Retinal pigment epithelial cell (primary cell): Measurements from ENCODE around the gene RBP3.

Experiments used
- DNase-seq: peaks from one replicate; pipeline ENCODE4 v3.0.0-alpha.2; 2010; ENCODE audit warnings: low read depth
- H3K4me3 ChIP-seq: 2 replicates; pipeline ENCODE4 v1.5.1; 2011; ENCODE audit warnings: mild to moderate bottlenecking, low read length, control low read depth, moderate library complexity
- TF ChIP-seq, protein P1 (sequence below): conservative IDR thresholded peaks from 2 replicates; pipeline ENCODE4 v1.5.1; 2011; ENCODE audit warnings: low read depth, low read length, control low read depth, inconsistent platforms

Gene RBP3

GRCh38 chr10:47344996-47345870, 2.9 kb upstream of the RBP3 start:
- TF ChIP-seq, protein P1, sequence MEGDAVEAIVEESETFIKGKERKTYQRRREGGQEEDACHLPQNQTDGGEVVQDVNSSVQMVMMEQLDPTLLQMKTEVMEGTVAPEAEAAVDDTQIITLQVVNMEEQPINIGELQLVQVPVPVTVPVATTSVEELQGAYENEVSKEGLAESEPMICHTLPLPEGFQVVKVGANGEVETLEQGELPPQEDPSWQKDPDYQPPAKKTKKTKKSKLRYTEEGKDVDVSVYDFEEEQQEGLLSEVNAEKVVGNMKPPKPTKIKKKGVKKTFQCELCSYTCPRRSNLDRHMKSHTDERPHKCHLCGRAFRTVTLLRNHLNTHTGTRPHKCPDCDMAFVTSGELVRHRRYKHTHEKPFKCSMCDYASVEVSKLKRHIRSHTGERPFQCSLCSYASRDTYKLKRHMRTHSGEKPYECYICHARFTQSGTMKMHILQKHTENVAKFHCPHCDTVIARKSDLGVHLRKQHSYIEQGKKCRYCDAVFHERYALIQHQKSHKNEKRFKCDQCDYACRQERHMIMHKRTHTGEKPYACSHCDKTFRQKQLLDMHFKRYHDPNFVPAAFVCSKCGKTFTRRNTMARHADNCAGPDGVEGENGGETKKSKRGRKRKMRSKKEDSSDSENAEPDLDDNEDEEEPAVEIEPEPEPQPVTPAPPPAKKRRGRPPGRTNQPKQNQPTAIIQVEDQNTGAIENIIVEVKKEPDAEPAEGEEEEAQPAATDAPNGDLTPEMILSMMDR: no peak

GRCh38 chr10:47346581-47347302, 1.4 kb upstream of the RBP3 start:
- TF ChIP-seq, protein P1: no peak
- H3K4me3 ChIP-seq: no peak overlapping the region
- DNase-seq: no peak

More at GRCh38 chr10:47344996-47345870, 2.9 kb upstream of the RBP3 start:
- H3K4me3 ChIP-seq: no peak overlapping the region
- DNase-seq: no peak

DNA sequence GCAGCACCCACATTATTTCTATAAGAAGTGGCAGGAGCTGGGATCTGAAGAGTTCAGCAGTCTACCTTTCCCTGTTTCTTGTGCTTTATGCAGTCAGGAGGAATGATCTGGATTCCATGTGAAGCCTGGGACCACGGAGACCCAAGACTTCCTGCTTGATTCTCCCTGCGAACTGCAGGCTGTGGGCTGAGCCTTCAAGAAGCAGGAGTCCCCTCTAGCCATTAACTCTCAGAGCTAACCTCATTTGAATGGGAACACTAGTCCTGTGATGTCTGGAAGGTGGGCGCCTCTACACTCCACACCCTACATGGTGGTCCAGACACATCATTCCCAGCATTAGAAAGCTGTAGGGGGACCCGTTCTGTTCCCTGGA, 874 bp upstream of the RBP3 start:
- no peak overlapping the region for H3K4me3 ChIP-seq
- TF ChIP-seq, protein P1: no peak
- no peak for DNase-seq

GRCh38 chr10:47348661-47349470, 703 bp downstream of the RBP3 start:
- DNase-seq: no peak
- TF ChIP-seq, protein P1: no peak
- H3K4me3 ChIP-seq: no peak overlapping the region

DNA sequence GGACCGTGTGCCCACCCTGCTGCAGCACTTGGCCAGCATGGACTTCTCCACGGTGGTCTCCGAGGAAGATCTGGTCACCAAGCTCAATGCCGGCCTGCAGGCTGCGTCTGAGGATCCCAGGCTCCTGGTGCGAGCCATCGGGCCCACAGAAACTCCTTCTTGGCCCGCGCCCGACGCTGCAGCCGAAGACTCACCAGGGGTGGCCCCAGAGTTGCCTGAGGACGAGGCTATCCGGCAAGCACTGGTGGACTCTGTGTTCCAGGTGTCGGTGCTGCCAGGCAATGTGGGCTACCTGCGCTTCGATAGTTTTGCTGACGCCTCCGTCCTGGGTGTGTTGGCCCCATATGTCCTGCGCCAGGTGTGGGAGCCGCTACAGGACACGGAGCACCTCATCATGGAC, 1.4 kb downstream of the RBP3 start:
- TF ChIP-seq, protein P1: no peak
- H3K4me3 ChIP-seq: no peak overlapping the region
- DNase-seq: no peak

GRCh38 chr10:47349941-47350371, 1.8 kb downstream of the RBP3 start:
- no peak for DNase-seq
- no peak overlapping the region for H3K4me3 ChIP-seq

More at GRCh38 chr10:47349941-47350371, 1.8 kb downstream of the RBP3 start:
- TF ChIP-seq, protein P1: no peak
